H1 (cell line): ENCODE results near the gene KCTD17. TPM values are rescaled to one million over a fixed set of nuclear protein-coding genes. Genes with fewer than 3 reads are reported as not detected.

Experiments used
- CTCF ChIA-PET: fragments of 300-600 bp; sonication (Branson Sonifier 250); formaldehyde crosslinking; loops from one replicate; lab custom pipeline; 2021; ENCODE audit not compliant: partially characterized antibody; lab: Charles Lee
- POLR2A ChIA-PET: fragments of 300-600 bp; sonication (Branson Sonifier 250); formaldehyde crosslinking; loops from one replicate; lab custom pipeline; 2021; ENCODE audit warnings: inconsistent platforms; ENCODE audit not compliant: partially characterized antibody; lab: Charles Lee
- DNase-seq, 2 experiments: peaks; one replicate each; pipeline versions ENCODE4 v3.0.0 to v3.0.0-alpha.2; 2010 to 2022; ENCODE audit warnings: low spot score in 2 of 2, low read depth in 1 of 2, mixed read lengths in 1 of 2
- FAIRE-seq: peaks from 2 replicates; lab custom pipeline; 2011; peaks lifted over from hg19 to GRCh38; lab: Jason Lieb, UNC
- H2AFZ ChIP-seq: 2 replicates; pipeline ENCODE4 v1.8.1; 2012; ENCODE audit warnings: low read length, inconsistent platforms
- H2AK5ac ChIP-seq: 2 replicates; pipeline ENCODE4 v1.6.1; 2013; ENCODE audit warnings: low read depth, low read length
- H2BK120ac ChIP-seq: replicated peaks from 2 replicates; pipeline ENCODE3; 2013; ENCODE audit warnings: low read depth, low read length, inconsistent platforms
- H2BK12ac ChIP-seq: 2 replicates; pipeline ENCODE4 v1.6.1; 2013; ENCODE audit warnings: low read depth, low read length
- H2BK15ac ChIP-seq: 2 replicates; pipeline ENCODE4 v1.6.1; 2013; ENCODE audit warnings: low read length
- H2BK20ac ChIP-seq: 2 replicates; pipeline ENCODE4 v1.6.1; 2013; ENCODE audit warnings: low read length
- H2BK5ac ChIP-seq: 2 replicates; pipeline ENCODE4 v1.6.1; 2013; ENCODE audit warnings: low read depth, low read length
- H3K14ac ChIP-seq: 2 replicates; pipeline ENCODE4 v1.6.1; 2013; ENCODE audit warnings: inconsistent platforms; ENCODE audit not compliant: insufficient read length
- H3K18ac ChIP-seq: 2 replicates; pipeline ENCODE4 v1.6.1; 2013; ENCODE audit warnings: low read length; ENCODE audit errors: extremely low read depth
- H3K23ac ChIP-seq: 2 replicates; pipeline ENCODE4 v1.6.1; 2013; ENCODE audit warnings: inconsistent platforms; ENCODE audit not compliant: insufficient read length
- H3K23me2 ChIP-seq: 2 replicates; pipeline ENCODE4 v1.6.1; 2013; ENCODE audit warnings: low read depth, low read length
- H3K27ac ChIP-seq: 2 replicates; pipeline ENCODE4 v1.6.1; 2011; ENCODE audit warnings: low read depth, low read length, inconsistent platforms
- H3K27me3 ChIP-seq, 4 experiments: replicated peaks in 1 of 4; 1 replicate in 1 of 4; 2 replicates in 3 of 4; pipeline versions ENCODE4 v1.6.1 to v1.8.1; 2011 to 2013; ENCODE audit warnings: low read length in 3 of 4, mild to moderate bottlenecking in 3 of 4, inconsistent platforms in 2 of 4, mixed read lengths in 2 of 4, moderate library complexity in 1 of 4; ENCODE audit not compliant: control insufficient read depth in 3 of 4, insufficient read depth in 3 of 4; ENCODE audit errors: extremely low read depth in 1 of 4
- H3K36me3 ChIP-seq, 4 experiments: 2 replicates each; pipeline versions ENCODE4 v1.6.1 to v1.8.1; 2011 to 2013; ENCODE audit warnings: mild to moderate bottlenecking in 4 of 4, low read length in 3 of 4, moderate library complexity in 2 of 4, control low read depth in 1 of 4, inconsistent platforms in 1 of 4; ENCODE audit not compliant: insufficient read depth in 4 of 4, control insufficient read depth in 2 of 4
- H3K4ac ChIP-seq: replicated peaks from 2 replicates; pipeline ENCODE3; 2013; ENCODE audit warnings: low read length, low read depth, mixed read lengths, inconsistent platforms; ENCODE audit not compliant: insufficient read length
- H3K4me1 ChIP-seq, 4 experiments: replicated peaks in 1 of 4; 1 replicate in 1 of 4; 2 replicates in 3 of 4; pipeline versions ENCODE4 v1.6.1 to v1.8.1; 2011 to 2013; ENCODE audit warnings: low read length in 3 of 4, inconsistent platforms in 2 of 4, mixed read lengths in 1 of 4; ENCODE audit not compliant: insufficient read depth in 4 of 4, control insufficient read depth in 3 of 4
- H3K4me2 ChIP-seq, 2 experiments: 2 replicates each; pipeline versions ENCODE4 v1.6.1 to v1.8.1; 2011 to 2013; ENCODE audit warnings: low read depth in 2 of 2, low read length in 2 of 2, control low read depth in 1 of 2, inconsistent platforms in 1 of 2, mild to moderate bottlenecking in 1 of 2; ENCODE audit not compliant: insufficient read depth in 1 of 2
- H3K4me3 ChIP-seq, 4 experiments: fragments of 200-600, 300-600 bp in 1 of 4; sonication (generic), shearing (Covaris generic), sonication (Bioruptor Twin) in 1 of 4; 2 replicates each; pipeline versions ENCODE4 v1.5.1 to v1.8.1; 2011 to 2016; ENCODE audit warnings: low read length in 4 of 4, low read depth in 3 of 4, control low read depth in 2 of 4, inconsistent platforms in 2 of 4, mild to moderate bottlenecking in 2 of 4, mixed read lengths in 1 of 4, moderate library complexity in 1 of 4; ENCODE audit not compliant: insufficient read depth in 2 of 4; ENCODE audit errors: extremely low read depth in 1 of 4
- H3K56ac ChIP-seq: replicated peaks from 2 replicates; pipeline ENCODE3; 2013; ENCODE audit warnings: low read depth, mild to moderate bottlenecking, mixed read lengths, low read length, inconsistent platforms; ENCODE audit not compliant: insufficient read length
- H3K79me1 ChIP-seq: 2 replicates; pipeline ENCODE4 v1.6.1; 2013; ENCODE audit warnings: low read depth, low read length, control low read depth
- H3K79me2 ChIP-seq, 2 experiments: 2 replicates each; pipeline versions ENCODE4 v1.6.1 to v1.8.1; 2012 to 2013; ENCODE audit warnings: low read length in 2 of 2, mild to moderate bottlenecking in 2 of 2, inconsistent platforms in 1 of 2; ENCODE audit not compliant: insufficient read depth in 2 of 2, control insufficient read depth in 1 of 2
- H3K9ac ChIP-seq, 4 experiments: replicated peaks in 1 of 4; 1 replicate in 1 of 4; 2 replicates in 3 of 4; pipeline versions ENCODE4 v1.6.1 to v1.8.1; 2011 to 2013; ENCODE audit warnings: low read depth in 3 of 4, low read length in 3 of 4, control low read depth in 2 of 4, mild to moderate bottlenecking in 2 of 4, moderate library complexity in 2 of 4, inconsistent platforms in 1 of 4; ENCODE audit errors: extremely low read depth in 1 of 4
- H3K9me3 ChIP-seq, 2 experiments: 2 replicates each; pipeline versions ENCODE4 v1.6.1 to v1.8.1; 2012 to 2013; ENCODE audit warnings: mild to moderate bottlenecking in 2 of 2, moderate library complexity in 2 of 2, control low read depth in 1 of 2, inconsistent platforms in 1 of 2, low read depth in 1 of 2, low read length in 1 of 2, mixed read lengths in 1 of 2; ENCODE audit not compliant: insufficient read depth in 2 of 2
- H4K20me1 ChIP-seq, 2 experiments: replicated peaks in 1 of 2; 2 replicates each; pipeline versions ENCODE3 to v1.8.1; 2011 to 2013; ENCODE audit warnings: inconsistent platforms in 2 of 2, low read length in 2 of 2, mild to moderate bottlenecking in 1 of 2; ENCODE audit not compliant: insufficient read depth in 2 of 2, control insufficient read depth in 1 of 2
- H4K5ac ChIP-seq: 2 replicates; pipeline ENCODE4 v1.6.1; 2013; ENCODE audit warnings: low read length, low read depth, mixed read lengths, inconsistent platforms; ENCODE audit not compliant: insufficient read length
- H4K8ac ChIP-seq: 2 replicates; pipeline ENCODE4 v1.8.0; 2013; ENCODE audit warnings: mild to moderate bottlenecking, moderate library complexity, low read length, inconsistent platforms; ENCODE audit not compliant: insufficient read depth; ENCODE audit errors: extremely low read depth
- H4K91ac ChIP-seq: replicated peaks from 2 replicates; pipeline ENCODE3; 2013; ENCODE audit warnings: low read length, mixed read lengths, inconsistent platforms; ENCODE audit not compliant: insufficient read length
- CBX8 ChIP-seq: fragments of 300-800, 300-1000 bp; sonication (generic); IDR thresholded peaks from 2 replicates; pipeline ENCODE4 v1.7.1; 2016; ENCODE audit warnings: low read depth, low read length, borderline replicate concordance
- EP300 ChIP-seq, 2 experiments: IDR thresholded peaks; 1 replicate in 1 of 2; 2 replicates in 1 of 2; pipeline ENCODE4 v1.6.1; 2011 to 2012; ENCODE audit warnings: low read depth in 2 of 2, low read length in 2 of 2, mild to moderate bottlenecking in 2 of 2, borderline replicate concordance in 1 of 2, inconsistent platforms in 1 of 2, moderate library complexity in 1 of 2
- KDM4A ChIP-seq: IDR thresholded peaks from one replicate; pipeline ENCODE4 v1.7.1; 2012; ENCODE audit warnings: low read depth, mild to moderate bottlenecking, moderate library complexity, low read length, inconsistent platforms; ENCODE audit not compliant: severe bottlenecking
- POU5F1 ChIP-seq: IDR thresholded peaks from 2 replicates; pipeline ENCODE4 v1.6.1; 2011; ENCODE audit warnings: low read depth, mild to moderate bottlenecking, low read length, moderate library complexity
- WGBS, 2 experiments: shearing (Covaris generic) in 1 of 2; methylation state at CpG; one replicate each; pipeline versions ENCODE4 v1.1.6 to v1.1.7; 2013 to 2015; ENCODE audit warnings: low lambda C conversion rate in 2 of 2, mixed read lengths in 2 of 2, inconsistent platforms in 1 of 2, low coverage in 1 of 2, missing lambda C conversion rate in 1 of 2; ENCODE audit not compliant: insufficient replicate concordance in 2 of 2, insufficient coverage in 1 of 2, insufficient read length in 1 of 2; ENCODE audit errors: extremely low coverage in 1 of 2, missing lambda C conversion rate in 1 of 2; 5-methylcytosine and 5-hydroxymethylcytosine counted together
- polyA plus RNA-seq, 7 experiments: library from polyadenylated mRNA; depleted of rRNA in 3 of 7; stranded (reverse) in 5 of 7; unstranded in 2 of 7; fragments of >200 nt in 5 of 7; fragments of 200-250 nt in 2 of 7; gene quantifications; 1 replicate in 5 of 7; 2 replicates in 1 of 7; 4 replicates in 1 of 7; pipeline versions ENCODE4 v1.2.1 to v1.2.3, GENCODE V29; 2011 to 2013; ENCODE audit warnings: missing spikeins in 2 of 7, mixed read lengths in 2 of 7
- total RNA-seq: library from RNA; stranded (reverse); fragmentation: NEBNext Ultra II Directional; extraction: Animal tissue kit (Norgen Biotek cat#: 25700); gene quantifications from 2 replicates; pipeline ENCODE4 v1.2.1, GENCODE V29; 2021

The KCTD17 gene
- total and polyA plus RNA-seq, 2 of the 8 experiments (the other 6 are each of a cell fraction or from before 2014, with no cell fraction given) = 39.4 to 44.0 TPM

DNA sequence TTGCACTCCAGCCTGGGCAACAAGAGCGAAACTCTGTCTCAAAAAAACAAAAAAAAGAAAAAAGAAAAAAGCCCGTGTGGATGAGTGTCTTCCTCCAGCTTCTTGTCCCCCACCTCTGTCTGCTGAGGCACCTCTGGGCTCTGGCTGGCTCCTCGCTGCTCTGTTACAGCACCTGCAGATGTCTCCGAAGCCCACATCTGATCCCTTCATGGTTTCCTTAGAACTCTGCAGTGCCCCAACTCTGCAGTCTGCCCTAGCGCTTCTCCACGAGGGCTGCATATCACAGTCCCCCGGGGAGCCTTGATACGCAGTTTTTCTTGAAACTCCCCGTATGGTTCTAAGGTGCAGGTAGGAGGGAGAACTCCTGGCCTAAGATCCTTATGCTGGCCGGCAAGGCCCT is 15.9 kb downstream of the KCTD17 start:
- Histone ChIP-seq H3K79me2 (no peaks in the 10 kb centered on the region), H4K91ac (no peak overlapping the region), H3K23me2 (peaks cover 11% of the 10 kb centered on the region; the same call in 1 of the 2 replicates), H3K4me1 (peaks cover 3 to 21% (median 10%) of the 10 kb centered on the region in 4 experiments), H3K36me3 (no peaks in the 10 kb centered on the region), H3K27me3 (peaks cover 14 to 61% (median 54%) of the 10 kb centered on the region in 4 experiments), H3K4ac (no peak overlapping the region), H3K9ac (no peak overlapping the region), H2BK20ac (no peak overlapping the region), H2BK120ac (no peak overlapping the region), H3K14ac (no peak overlapping the region), H2AFZ (no peak overlapping the region), H4K8ac (no peak overlapping the region), H2BK15ac (no peak overlapping the region), H4K5ac (no peak overlapping the region), H3K79me1 (no peaks in the 10 kb centered on the region), H2AK5ac (no peak overlapping the region), H3K18ac (no peak overlapping the region), H3K4me2 (no peak overlapping the region), H2BK5ac (no peak overlapping the region), H3K56ac (no peak overlapping the region), H4K20me1 (peaks cover 0 to 7% of the 10 kb centered on the region in 2 experiments), H3K27ac (no peak overlapping the region), H3K4me3 (no peak overlapping the region), H2BK12ac (no peak overlapping the region), H3K9me3 (no peaks in the 10 kb centered on the region; a peak in 1 of 4 replicates), H3K23ac (no peak overlapping the region)
- no peak for FAIRE-seq
- ChIA-PET POLR2A (interaction anchor here (0.8 to 1.8 kb wide), 4 partner anchors 9 to 132 kb away, joined by 3 to 5 read pairs (median 4); partner anchors contain the start of gene KCTD17), CTCF (interaction anchor here (0.8 to 1.4 kb wide), 4 partner anchors 8 to 99 kb away, joined by 3 read pairs; no protein-coding TSS in a partner anchor)
- no peak for DNase-seq
- TF ChIP-seq POU5F1 (no peak), EP300 (IDR thresholded peaks at IDR 0.05; ENCODE audit: borderline replicate concordance in 1 of 2, low read depth in 2 of 2, low read length in 2 of 2) (no peak), CBX8 (no peak), KDM4A (no peak)
- 87% methylated on average over 9 of the region's 10 CpGs; no CpG with 5 or more reads in 1 of the 2 experiments for WGBS, 2 experiments
